ENCODE data around the gene PURB.
"Not testable (repeated sequence)": the region's sequence is repeated elsewhere in the genome, so short reads cannot be mapped to it uniquely, and the experiment has no call there.

The PURB gene

GRCh38 chr7:44845451-44845850 is 39.9 kb downstream of the PURB start:
- Histone ChIP-seq H3K9me3 (ENCODE audit: control insufficient read depth, low read length) (no peaks in the 10 kb centered on the region), H3K27me3 (ENCODE audit: control insufficient read depth in 1 of 2, insufficient read depth in 1 of 2, low read length in 2 of 2) (no peaks in the 10 kb centered on the region), H4K8ac (ENCODE audit: low read length) (no peak overlapping the region), H3K36me3 (ENCODE audit: control insufficient read depth in 1 of 2, insufficient read depth in 2 of 2, low read depth in 1 of 2, low read length in 2 of 2) (peaks cover 3 to 8% of the 10 kb centered on the region in 2 experiments), H3K79me1 (replicated peaks; ENCODE audit: low read length, poor library complexity, severe bottlenecking) (peaks cover 2% of the 10 kb centered on the region), H2BK15ac (ENCODE audit: low read depth, poor library complexity, severe bottlenecking) (no peak overlapping the region), H3K4me2 (ENCODE audit: low read length, poor library complexity, severe bottlenecking) (no peak overlapping the region), H2BK5ac (ENCODE audit: low read depth, low read length, poor library complexity, severe bottlenecking) (no peak overlapping the region), H3K4me1 (ENCODE audit: control insufficient read depth, insufficient read depth, low read depth, low read length) (peaks cover 5% of the 10 kb centered on the region), H2AFZ (ENCODE audit: low read depth, low read length) (no peak overlapping the region), H3K18ac (ENCODE audit: low read depth in 1 of 2, low read length in 2 of 2) (no peak overlapping the region), H3K14ac (ENCODE audit: low read length in 2 of 2) (no peak overlapping the region), H3K9ac (ENCODE audit: low read length) (peak overlapping the region; percentile 94), H3K4ac (ENCODE audit: low read depth in 1 of 2, low read length in 2 of 2) (no peak overlapping the region), H3K23ac (ENCODE audit: low read length in 2 of 2) (no peak overlapping the region), H2BK12ac (ENCODE audit: low read length in 2 of 2) (no peak overlapping the region), H2BK120ac (ENCODE audit: low read depth, low read length) (no peak overlapping the region), H2AK5ac (ENCODE audit: low read length, severe bottlenecking) (no peak overlapping the region), H4K91ac (ENCODE audit: low read length) (no peak overlapping the region), H3K4me3 (ENCODE audit: insufficient read depth in 1 of 2, low read depth in 1 of 2, low read length in 2 of 2) (peak overlapping the region in 1 of 2 experiments; percentile 86), H3K27ac (ENCODE audit: low read length, poor library complexity, severe bottlenecking) (no peak overlapping the region)
- DNase-seq: no peak

- H2BK5ac ChIP-seq (ENCODE audit: low read depth, low read length, poor library complexity, severe bottlenecking); H3K27me3 ChIP-seq (ENCODE audit: control insufficient read depth in 1 of 2, insufficient read depth in 1 of 2, low read length in 2 of 2); H2BK12ac ChIP-seq (ENCODE audit: low read length in 2 of 2); H3K9me3 ChIP-seq (ENCODE audit: control insufficient read depth, low read length); H3K4ac ChIP-seq (ENCODE audit: low read depth in 1 of 2, low read length in 2 of 2); H3K27ac ChIP-seq (ENCODE audit: low read length, poor library complexity, severe bottlenecking); H3K4me3 ChIP-seq (ENCODE audit: insufficient read depth in 1 of 2, low read depth in 1 of 2, low read length in 2 of 2); H4K8ac ChIP-seq (ENCODE audit: low read length); H3K79me1 ChIP-seq (replicated peaks; ENCODE audit: low read length, poor library complexity, severe bottlenecking); H3K14ac ChIP-seq (ENCODE audit: low read length in 2 of 2); DNase-seq; H3K9ac ChIP-seq (ENCODE audit: low read length); H2BK15ac ChIP-seq (ENCODE audit: low read depth, poor library complexity, severe bottlenecking); H4K91ac ChIP-seq (ENCODE audit: low read length); H3K23ac ChIP-seq (ENCODE audit: low read length in 2 of 2); H2AK5ac ChIP-seq (ENCODE audit: low read length, severe bottlenecking); H3K4me1 ChIP-seq (ENCODE audit: control insufficient read depth, insufficient read depth, low read depth, low read length); H3K18ac ChIP-seq (ENCODE audit: low read depth in 1 of 2, low read length in 2 of 2); H2AFZ ChIP-seq (ENCODE audit: low read depth, low read length); H2BK120ac ChIP-seq (ENCODE audit: low read depth, low read length); H3K4me2 ChIP-seq (ENCODE audit: low read length, poor library complexity, severe bottlenecking): not testable (repeated sequence)
- H3K36me3 ChIP-seq (ENCODE audit: control insufficient read depth in 1 of 2, insufficient read depth in 2 of 2, low read depth in 1 of 2, low read length in 2 of 2): peaks cover 8 to 21% of the 10 kb centered on the region in 2 experiments
- WGBS: 100% methylated on average over 4 of the region's 5 CpGs
Measured at GRCh38 chr7:44843440-44843839, 41.9 kb downstream of the PURB start.

GRCh38 chr7:44842675-44843074 is 42.7 kb downstream of the PURB start:
- not testable (repeated sequence) for H3K4me2 ChIP-seq (ENCODE audit: low read length, poor library complexity, severe bottlenecking); H3K23ac ChIP-seq (ENCODE audit: low read length in 2 of 2); H3K27me3 ChIP-seq (ENCODE audit: control insufficient read depth in 1 of 2, insufficient read depth in 1 of 2, low read length in 2 of 2); DNase-seq; H2BK5ac ChIP-seq (ENCODE audit: low read depth, low read length, poor library complexity, severe bottlenecking); H4K8ac ChIP-seq (ENCODE audit: low read length); H2BK15ac ChIP-seq (ENCODE audit: low read depth, poor library complexity, severe bottlenecking); H3K18ac ChIP-seq (ENCODE audit: low read depth in 1 of 2, low read length in 2 of 2); H2BK120ac ChIP-seq (ENCODE audit: low read depth, low read length); H2AFZ ChIP-seq (ENCODE audit: low read depth, low read length); H2BK12ac ChIP-seq (ENCODE audit: low read length in 2 of 2); H3K4me1 ChIP-seq (ENCODE audit: control insufficient read depth, insufficient read depth, low read depth, low read length); H3K9me3 ChIP-seq (ENCODE audit: control insufficient read depth, low read length); H2AK5ac ChIP-seq (ENCODE audit: low read length, severe bottlenecking); H3K14ac ChIP-seq (ENCODE audit: low read length in 2 of 2); H3K27ac ChIP-seq (ENCODE audit: low read length, poor library complexity, severe bottlenecking); H3K4ac ChIP-seq (ENCODE audit: low read depth in 1 of 2, low read length in 2 of 2); H4K91ac ChIP-seq (ENCODE audit: low read length); H3K79me1 ChIP-seq (replicated peaks; ENCODE audit: low read length, poor library complexity, severe bottlenecking)
- 98% methylated on average over 7 of the region's 8 CpGs for WGBS
- Histone ChIP-seq H3K9ac (ENCODE audit: low read length) (peak overlapping the region; percentile 45), H3K4me3 (ENCODE audit: insufficient read depth in 1 of 2, low read depth in 1 of 2, low read length in 2 of 2) (peak overlapping the region in 1 of 2 experiments; percentile 17), H3K36me3 (ENCODE audit: control insufficient read depth in 1 of 2, insufficient read depth in 2 of 2, low read depth in 1 of 2, low read length in 2 of 2) (peaks cover 8 to 23% of the 10 kb centered on the region in 2 experiments)

GRCh38 chr7:44838751-44839150 is 46.6 kb downstream of the PURB start:
- Histone ChIP-seq H2BK12ac (ENCODE audit: low read length in 2 of 2) (no peak overlapping the region), H3K18ac (ENCODE audit: low read depth in 1 of 2, low read length in 2 of 2) (no peak overlapping the region), H2AFZ (ENCODE audit: low read depth, low read length) (no peak overlapping the region), H2BK15ac (ENCODE audit: low read depth, poor library complexity, severe bottlenecking) (no peak overlapping the region), H3K4me3 (ENCODE audit: insufficient read depth in 1 of 2, low read depth in 1 of 2, low read length in 2 of 2) (no peak overlapping the region), H3K27ac (ENCODE audit: low read length, poor library complexity, severe bottlenecking) (no peak overlapping the region), H4K8ac (ENCODE audit: low read length) (no peak overlapping the region), H3K9me3 (ENCODE audit: control insufficient read depth, low read length) (no peaks in the 10 kb centered on the region), H4K91ac (ENCODE audit: low read length) (no peak overlapping the region), H3K14ac (ENCODE audit: low read length in 2 of 2) (no peak overlapping the region), H2BK5ac (ENCODE audit: low read depth, low read length, poor library complexity, severe bottlenecking) (no peak overlapping the region), H3K4me2 (ENCODE audit: low read length, poor library complexity, severe bottlenecking) (no peak overlapping the region), H3K27me3 (ENCODE audit: control insufficient read depth in 1 of 2, insufficient read depth in 1 of 2, low read length in 2 of 2) (no peaks in the 10 kb centered on the region), H3K4me1 (ENCODE audit: control insufficient read depth, insufficient read depth, low read depth, low read length) (no peaks in the 10 kb centered on the region), H3K9ac (ENCODE audit: low read length) (no peak overlapping the region), H3K79me1 (replicated peaks; ENCODE audit: low read length, poor library complexity, severe bottlenecking) (peaks cover 12% of the 10 kb centered on the region), H3K36me3 (ENCODE audit: control insufficient read depth in 1 of 2, insufficient read depth in 2 of 2, low read depth in 1 of 2, low read length in 2 of 2) (peaks cover 11 to 42% of the 10 kb centered on the region in 2 experiments), H2AK5ac (ENCODE audit: low read length, severe bottlenecking) (no peak overlapping the region), H3K4ac (ENCODE audit: low read depth in 1 of 2, low read length in 2 of 2) (no peak overlapping the region), H2BK120ac (ENCODE audit: low read depth, low read length) (no peak overlapping the region), H3K23ac (ENCODE audit: low read length in 2 of 2) (no peak overlapping the region)
- no CpG with 5 or more reads among the region's 2 CpGs for WGBS
- DNase-seq: no peak

All from mesenchymal stem cell (in vitro differentiated cells and primary cell).